Endodermal cell (in vitro differentiated cells): Measurements from ENCODE around the gene TANK. TPM values are rescaled to one million over a fixed set of nuclear protein-coding genes. Genes with fewer than 3 reads are reported as not detected.

Experiments
- DNase-seq: peaks from one replicate; pipeline ENCODE4 v3.0.0-alpha.2; 2017
- H3K27ac ChIP-seq: 2 replicates; pipeline ENCODE4 v1.5.1; 2013; ENCODE audit warnings: mild to moderate bottlenecking, low read depth, low read length, moderate library complexity
- H3K27me3 ChIP-seq: 2 replicates; pipeline ENCODE4 v1.6.1; 2013; ENCODE audit warnings: mild to moderate bottlenecking, low read length, moderate library complexity; ENCODE audit not compliant: insufficient read depth, control insufficient read depth, poor library complexity, severe bottlenecking
- H3K36me3 ChIP-seq: 2 replicates; pipeline ENCODE4 v1.7.0; 2013; ENCODE audit warnings: mild to moderate bottlenecking, low read length, moderate library complexity; ENCODE audit not compliant: control insufficient read depth, insufficient read depth
- H3K4me1 ChIP-seq: one replicate; pipeline ENCODE4 v1.7.0; 2013; ENCODE audit warnings: low read length; ENCODE audit not compliant: control insufficient read depth, insufficient read depth
- H3K4me3 ChIP-seq: 2 replicates; pipeline ENCODE4 v1.5.1; 2013; ENCODE audit warnings: mild to moderate bottlenecking, low read length, moderate library complexity
- H3K9ac ChIP-seq: 2 replicates; pipeline ENCODE4 v1.6.1; 2013; ENCODE audit warnings: mild to moderate bottlenecking, low read length, moderate library complexity; ENCODE audit not compliant: poor library complexity, severe bottlenecking; ENCODE audit errors: extremely low read depth
- H3K9me3 ChIP-seq: 2 replicates; pipeline ENCODE4 v1.6.1; 2013; ENCODE audit warnings: mild to moderate bottlenecking, low read length, moderate library complexity; ENCODE audit not compliant: control insufficient read depth
- H3K27ac Mint-ChIP-seq: 2 replicates; pipeline ENCODE4 v1.8.0; 2020; ENCODE audit warnings: mixed read lengths
- H3K27me3 Mint-ChIP-seq: 2 replicates; pipeline ENCODE4 v1.8.0; 2021; ENCODE audit warnings: mild to moderate bottlenecking, mixed read lengths; ENCODE audit not compliant: insufficient read depth
- H3K36me3 Mint-ChIP-seq: 2 replicates; pipeline ENCODE4 v1.8.0; 2020; ENCODE audit warnings: low read depth, mixed read lengths
- H3K4me1 Mint-ChIP-seq: 2 replicates; pipeline ENCODE4 v1.8.0; 2020; ENCODE audit warnings: mixed read lengths
- H3K4me3 Mint-ChIP-seq: 2 replicates; pipeline ENCODE4 v1.8.0; 2020; ENCODE audit warnings: mild to moderate bottlenecking, moderate library complexity, mixed read lengths
- H3K9me3 Mint-ChIP-seq: 2 replicates; pipeline ENCODE4 v1.8.0; 2020; ENCODE audit warnings: mild to moderate bottlenecking, mixed read lengths
- WGBS, 2 experiments: methylation state at CpG; one replicate each; pipeline versions ENCODE4 v1.1.5 to v1.1.7; 2013; ENCODE audit warnings: missing lambda C conversion rate in 2 of 2, mixed read lengths in 1 of 2; ENCODE audit not compliant: insufficient coverage in 1 of 2, insufficient read length in 1 of 2; 5-methylcytosine and 5-hydroxymethylcytosine counted together
- total RNA-seq, 2 donors: library from RNA; stranded (reverse); fragmentation: NEBNext Ultra II Directional in 1 of 2; extraction: Animal tissue kit (Norgen Biotek cat#: 25700) in 1 of 2; gene quantifications; 2 replicates in 1 of 2; 3 replicates in 1 of 2; pipeline ENCODE4 v1.2.1, GENCODE V29; 2021
- TF ChIP-seq, protein P1 (sequence below): fragments of 200-600 bp; sonication (generic); conservative IDR thresholded peaks from 2 replicates; pipeline ENCODE4 v1.5.0; 2021; ENCODE audit warnings: antibody characterized with exemption, mild to moderate bottlenecking

The TANK gene
- total RNA-seq, 2 donors from 2014 or later = 22.4 to 33.2 TPM

GRCh38 chr2:161159456-161160225 lies 587 bp upstream of the TANK start:
- TF ChIP-seq, protein P1, sequence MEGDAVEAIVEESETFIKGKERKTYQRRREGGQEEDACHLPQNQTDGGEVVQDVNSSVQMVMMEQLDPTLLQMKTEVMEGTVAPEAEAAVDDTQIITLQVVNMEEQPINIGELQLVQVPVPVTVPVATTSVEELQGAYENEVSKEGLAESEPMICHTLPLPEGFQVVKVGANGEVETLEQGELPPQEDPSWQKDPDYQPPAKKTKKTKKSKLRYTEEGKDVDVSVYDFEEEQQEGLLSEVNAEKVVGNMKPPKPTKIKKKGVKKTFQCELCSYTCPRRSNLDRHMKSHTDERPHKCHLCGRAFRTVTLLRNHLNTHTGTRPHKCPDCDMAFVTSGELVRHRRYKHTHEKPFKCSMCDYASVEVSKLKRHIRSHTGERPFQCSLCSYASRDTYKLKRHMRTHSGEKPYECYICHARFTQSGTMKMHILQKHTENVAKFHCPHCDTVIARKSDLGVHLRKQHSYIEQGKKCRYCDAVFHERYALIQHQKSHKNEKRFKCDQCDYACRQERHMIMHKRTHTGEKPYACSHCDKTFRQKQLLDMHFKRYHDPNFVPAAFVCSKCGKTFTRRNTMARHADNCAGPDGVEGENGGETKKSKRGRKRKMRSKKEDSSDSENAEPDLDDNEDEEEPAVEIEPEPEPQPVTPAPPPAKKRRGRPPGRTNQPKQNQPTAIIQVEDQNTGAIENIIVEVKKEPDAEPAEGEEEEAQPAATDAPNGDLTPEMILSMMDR = no peak
- H3K27ac ChIP-seq = no peak overlapping the region

DNA sequence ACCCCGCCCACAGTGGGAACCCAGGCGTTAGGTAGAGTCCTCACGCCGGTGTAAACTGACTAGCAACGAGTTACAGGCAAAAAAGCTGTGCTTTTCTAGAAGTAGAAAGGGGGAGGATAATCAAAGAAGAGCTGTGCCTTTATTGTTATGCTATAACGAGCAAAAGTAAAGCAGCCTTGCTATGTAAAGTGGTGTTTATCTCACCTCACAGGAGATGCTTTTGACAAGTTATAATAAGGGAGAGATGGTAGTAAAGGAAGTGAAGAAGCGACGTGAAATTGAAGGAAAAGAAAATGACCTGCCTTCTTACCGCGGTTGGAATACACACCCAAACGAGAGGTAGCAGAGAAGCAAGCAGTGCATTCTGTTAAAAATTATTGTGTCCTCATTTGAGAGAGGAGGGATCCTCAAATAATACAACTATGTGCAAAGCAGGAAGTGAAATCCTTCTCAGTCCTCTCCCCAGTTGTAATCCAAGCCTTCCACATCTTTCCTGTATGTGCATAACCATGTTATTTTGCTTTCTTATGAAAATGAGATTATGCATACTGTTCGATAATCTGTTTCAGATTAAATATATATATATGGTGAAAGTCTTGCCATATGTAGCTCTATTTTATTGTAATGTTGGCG lies 962 bp downstream of the TANK start:
- TF ChIP-seq, protein P1 = no peak
- 17 to 20% methylated on average over 11 to 13 of the region's 13 CpGs for WGBS, 2 experiments
- Histone ChIP-seq H3K9ac (peak overlapping the region; percentile 91), H3K9me3 (no peaks in the 10 kb centered on the region), H3K27me3 (no peaks in the 10 kb centered on the region), H3K36me3 (peaks cover 27% of the 10 kb centered on the region), H3K4me1 (no peaks in the 10 kb centered on the region), H3K4me3 (peak overlapping the region; percentile 99), H3K27ac (no peak overlapping the region)
- peak overlapping the region; percentile 98 for H3K27ac Mint-ChIP-seq
- DNase-seq = no peak
- peak overlapping the region; percentile 96 for H3K4me3 Mint-ChIP-seq
- no peaks in the 10 kb centered on the region for H3K27me3 Mint-ChIP-seq
- H3K9me3 Mint-ChIP-seq = no peaks in the 10 kb centered on the region
- peaks cover 10% of the 10 kb centered on the region for H3K36me3 Mint-ChIP-seq
- H3K4me1 Mint-ChIP-seq = peaks cover 7% of the 10 kb centered on the region

More at GRCh38 chr2:161159456-161160225, 587 bp upstream of the TANK start:
- H3K9me3 ChIP-seq = no peaks in the 10 kb centered on the region
- Mint-ChIP-seq H3K27me3 (no peaks in the 10 kb centered on the region), H3K4me1 (peaks cover 7% of the 10 kb centered on the region), H3K9me3 (no peaks in the 10 kb centered on the region), H3K36me3 (peaks cover 8% of the 10 kb centered on the region), H3K27ac (no peak overlapping the region), H3K4me3 (peak overlapping the region; percentile 96)
- H3K4me1 ChIP-seq = no peaks in the 10 kb centered on the region
- WGBS, 2 experiments = 36 to 56% methylated on average over 2 to 8 of the region's 9 CpGs
- peak overlapping the region; percentile 67 for H3K4me3 ChIP-seq
- no peak for DNase-seq
- H3K36me3 ChIP-seq = peaks cover 17% of the 10 kb centered on the region
- H3K9ac ChIP-seq = no peak overlapping the region
- no peaks in the 10 kb centered on the region for H3K27me3 ChIP-seq

- Histone ChIP-seq H3K36me3 (peaks cover 34% of the 10 kb centered on the region), H3K27me3 (no peaks in the 10 kb centered on the region), H3K9ac (no peak overlapping the region), H3K4me1 (no peaks in the 10 kb centered on the region), H3K9me3 (no peaks in the 10 kb centered on the region), H3K27ac (no peak overlapping the region), H3K4me3 (no peak overlapping the region)
- Mint-ChIP-seq H3K9me3 (no peaks in the 10 kb centered on the region), H3K4me3 (no peak overlapping the region), H3K4me1 (peaks cover 11% of the 10 kb centered on the region), H3K27me3 (no peaks in the 10 kb centered on the region), H3K27ac (no peak overlapping the region), H3K36me3 (peaks cover 25% of the 10 kb centered on the region)
- no peak for DNase-seq
- TF ChIP-seq, protein P1 = no peak
- 97% methylated on average over 2 of the region's 2 CpGs; no CpG with 5 or more reads in 1 of the 2 experiments for WGBS, 2 experiments
Measured at GRCh38 chr2:161163440-161163839, 3.2 kb downstream of the TANK start.
